ENCODE results near the gene THBS4.

- TF ChIP-seq, protein P1, sequence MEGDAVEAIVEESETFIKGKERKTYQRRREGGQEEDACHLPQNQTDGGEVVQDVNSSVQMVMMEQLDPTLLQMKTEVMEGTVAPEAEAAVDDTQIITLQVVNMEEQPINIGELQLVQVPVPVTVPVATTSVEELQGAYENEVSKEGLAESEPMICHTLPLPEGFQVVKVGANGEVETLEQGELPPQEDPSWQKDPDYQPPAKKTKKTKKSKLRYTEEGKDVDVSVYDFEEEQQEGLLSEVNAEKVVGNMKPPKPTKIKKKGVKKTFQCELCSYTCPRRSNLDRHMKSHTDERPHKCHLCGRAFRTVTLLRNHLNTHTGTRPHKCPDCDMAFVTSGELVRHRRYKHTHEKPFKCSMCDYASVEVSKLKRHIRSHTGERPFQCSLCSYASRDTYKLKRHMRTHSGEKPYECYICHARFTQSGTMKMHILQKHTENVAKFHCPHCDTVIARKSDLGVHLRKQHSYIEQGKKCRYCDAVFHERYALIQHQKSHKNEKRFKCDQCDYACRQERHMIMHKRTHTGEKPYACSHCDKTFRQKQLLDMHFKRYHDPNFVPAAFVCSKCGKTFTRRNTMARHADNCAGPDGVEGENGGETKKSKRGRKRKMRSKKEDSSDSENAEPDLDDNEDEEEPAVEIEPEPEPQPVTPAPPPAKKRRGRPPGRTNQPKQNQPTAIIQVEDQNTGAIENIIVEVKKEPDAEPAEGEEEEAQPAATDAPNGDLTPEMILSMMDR (IDR thresholded peaks at IDR 0.05): no peak
- TF ChIP-seq POLR2A (IDR thresholded peaks at IDR 0.05) (no peak), POLR2AphosphoS5 (IDR thresholded peaks at IDR 0.05; ENCODE audit: insufficient read depth in 1 of 2, low read depth in 1 of 2) (no peak)
These were observed 81.3 kb downstream of the THBS4 start for GRCh38 chr5:80116465-80116864.
